GM18517 (cell line): ENCODE measurements around the gene MOB1A.
"Not testable (repeated sequence)": the region's sequence is repeated elsewhere in the genome, so short reads cannot be mapped to it uniquely, and the experiment has no call there.

Experiments used
- ATAC-seq: cut with Tn5 transposase; IDR thresholded peaks from one replicate; pipeline ENCODE4 v1.9.1; 2021; ENCODE audit warnings: mild to moderate bottlenecking, moderate library complexity; ENCODE audit not compliant: unreplicated experiment

The MOB1A gene

DNA sequence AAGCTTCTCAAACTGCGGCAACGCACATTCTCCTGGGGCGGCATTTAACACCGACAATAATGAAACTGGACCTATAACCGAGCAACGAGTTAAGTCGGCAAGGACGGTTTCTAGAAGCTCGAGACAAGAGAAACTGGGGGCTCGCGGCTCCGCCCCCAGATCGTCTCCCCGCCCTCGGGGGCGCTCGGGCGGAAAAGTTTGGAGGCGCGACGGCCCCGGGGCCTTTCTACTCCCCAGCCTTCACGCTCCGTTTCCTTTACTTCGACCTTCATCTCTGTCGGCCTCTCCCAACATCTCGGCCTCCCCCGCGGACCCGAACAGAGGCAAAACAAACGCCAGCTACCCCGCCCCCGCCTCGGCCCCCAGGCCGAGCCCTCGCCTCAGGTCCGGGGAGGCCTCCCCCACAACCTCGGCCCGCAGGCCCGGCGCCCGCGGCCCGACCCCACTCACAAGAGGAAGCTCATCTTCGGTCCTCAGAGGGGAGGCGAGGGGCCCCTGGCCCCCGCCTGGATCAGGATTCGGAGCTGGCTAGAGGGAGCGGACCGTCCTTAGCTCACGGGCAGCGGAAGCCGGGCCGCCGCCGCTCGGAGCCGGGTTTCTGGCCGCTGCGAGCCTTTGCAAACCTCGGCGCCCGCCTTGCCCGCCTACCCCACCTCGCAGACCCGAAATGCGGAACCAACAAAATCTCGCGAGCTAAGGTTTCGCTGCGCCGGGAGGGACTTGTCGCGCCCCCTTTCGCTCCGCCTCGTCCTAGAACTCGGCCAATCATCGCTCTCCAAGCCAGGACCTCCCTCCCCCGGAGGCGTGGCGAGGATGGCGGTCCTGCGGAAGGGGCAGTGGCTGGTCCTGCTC, at the start of gene MOB1A:
MOB1A (minus strand) TSS at position 669 of the 852 bp plus-strand sequence; CDS start at position 464, 205 bp downstream.
- ATAC-seq: peak; percentile 75

GRCh38 chr2:74227646-74228045, 49.0 kb upstream of the MOB1A start:
- no peak for ATAC-seq

- no peak for ATAC-seq
These were observed 48.1 kb upstream of the MOB1A start for GRCh38 chr2:74226648-74227213.

DNA sequence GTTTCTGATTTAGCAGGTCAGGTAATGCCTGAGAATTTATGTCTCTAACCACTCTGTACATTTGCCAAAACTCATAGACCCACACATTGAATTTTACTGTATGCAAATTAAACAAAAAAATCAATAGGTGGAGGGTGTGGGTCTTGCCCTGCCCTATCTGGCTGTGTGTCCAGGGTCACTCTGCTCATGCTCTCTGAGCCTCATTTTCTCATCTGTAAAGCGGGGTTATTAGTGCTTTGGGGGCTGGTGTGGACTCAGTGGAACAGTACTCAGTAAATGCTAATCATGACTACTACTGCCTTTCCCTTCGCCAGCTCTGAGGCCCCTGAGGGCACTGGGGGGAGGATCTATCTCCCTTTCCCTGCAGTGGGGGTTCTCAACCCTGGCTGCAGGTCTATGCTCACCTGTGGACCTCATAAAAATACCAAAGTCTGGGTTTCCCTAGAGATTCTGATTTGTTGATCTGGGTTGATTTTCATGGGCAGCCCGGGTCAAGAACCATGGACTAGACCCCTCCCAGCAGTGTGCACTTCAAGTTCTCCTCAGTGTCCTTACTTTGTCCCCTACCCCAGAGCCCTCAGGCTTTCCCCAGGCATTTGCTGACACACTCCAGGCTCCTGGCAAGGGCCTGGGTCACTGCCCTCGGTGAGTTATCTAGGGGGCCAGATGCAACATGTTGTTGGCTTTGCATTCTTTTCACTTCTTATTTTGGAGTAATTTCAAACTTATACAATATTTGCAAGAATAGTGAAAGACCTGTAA, 47.2 kb upstream of the MOB1A start:
- no peak for ATAC-seq

- no peak for ATAC-seq
These were observed 45.5 kb upstream of the MOB1A start for GRCh38 chr2:74223941-74224770.

- no peak for ATAC-seq
These were observed 43.6 kb upstream of the MOB1A start for GRCh38 chr2:74222300-74222650.

DNA sequence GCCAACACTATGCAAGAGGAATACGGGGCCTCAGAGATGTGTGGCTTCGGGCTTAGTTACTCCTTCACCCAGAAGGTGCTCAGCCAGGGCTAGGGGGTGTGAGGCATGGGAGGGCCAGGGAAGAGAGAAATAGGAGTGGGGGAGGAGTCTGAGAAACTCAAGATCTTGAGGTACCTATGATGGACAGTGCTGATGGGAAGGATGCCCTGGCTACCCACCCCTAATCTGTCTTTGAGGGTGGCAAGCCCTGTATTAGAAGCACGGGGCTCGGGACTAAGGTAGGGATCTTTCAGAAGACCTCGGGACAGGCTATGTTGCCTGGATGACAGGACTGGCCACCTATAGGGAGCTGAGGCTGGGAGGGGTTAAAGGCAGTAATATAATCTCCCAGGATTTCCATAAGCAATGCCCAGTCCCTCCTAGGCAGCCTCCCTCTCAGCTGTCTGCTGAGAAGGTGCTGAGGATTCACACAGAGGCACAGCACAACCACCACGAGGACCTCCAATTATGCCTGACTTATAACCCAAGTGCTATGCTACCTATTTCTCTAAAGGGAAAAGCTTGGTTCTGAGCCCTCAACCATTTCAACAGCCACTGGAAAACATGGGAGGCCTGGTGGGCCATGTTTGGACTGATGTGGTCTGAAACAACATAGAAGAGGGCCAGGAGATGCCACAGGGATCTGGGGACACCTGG, 43.1 kb upstream of the MOB1A start:
- no peak for ATAC-seq

DNA sequence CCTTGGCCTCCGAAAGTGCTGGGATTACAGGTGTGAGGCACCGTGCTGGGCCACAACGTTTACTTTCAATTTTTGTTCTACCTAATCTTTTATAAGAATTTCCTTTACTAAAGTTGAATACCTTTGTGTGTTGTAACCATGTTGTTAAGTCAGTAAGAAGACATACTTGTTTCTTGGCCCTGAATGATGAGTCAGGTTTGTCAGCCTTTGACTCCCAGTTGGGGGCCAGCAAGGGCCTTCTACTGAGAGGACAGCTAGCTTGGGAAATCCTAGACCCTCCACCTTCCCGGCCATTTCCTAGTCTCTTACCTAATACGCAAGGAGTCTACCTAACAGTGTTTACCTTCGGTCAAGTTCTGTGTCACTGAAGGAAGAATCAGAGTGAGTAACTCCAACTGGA, 42.4 kb upstream of the MOB1A start:
- ATAC-seq: no peak

DNA sequence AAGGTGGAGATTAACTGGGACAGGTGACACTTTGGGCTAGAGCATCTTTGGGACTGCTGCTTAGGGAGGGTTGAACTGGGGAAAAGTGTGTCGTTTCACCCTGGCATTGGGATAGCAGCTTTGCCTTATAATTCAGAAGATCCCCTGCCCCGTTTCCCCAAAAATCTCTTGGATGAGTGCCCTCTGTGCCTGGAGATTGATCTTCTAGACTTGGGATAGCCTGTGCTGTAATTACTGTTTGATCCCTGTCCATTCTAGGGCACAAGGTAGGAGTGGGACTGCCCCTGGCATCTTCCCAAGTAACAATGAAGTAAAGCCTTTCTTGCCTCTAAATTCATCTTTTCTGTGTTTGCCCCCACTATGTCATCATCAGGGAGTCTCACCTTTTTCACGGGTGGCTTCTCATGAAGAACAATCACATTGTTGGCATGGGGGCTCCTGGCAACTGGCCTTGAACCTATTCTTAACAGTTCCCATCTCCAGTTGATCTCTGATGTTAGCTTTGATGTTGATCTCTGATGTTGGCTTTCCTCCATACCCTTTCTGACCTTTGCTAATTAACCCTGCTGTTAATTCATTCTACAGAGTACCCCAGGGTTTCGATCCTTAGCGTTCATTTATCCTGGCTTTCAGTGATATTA, 41.3 kb upstream of the MOB1A start:
- no peak for ATAC-seq

- ATAC-seq: no peak
These were observed 38.0 kb upstream of the MOB1A start for GRCh38 chr2:74216642-74217041.

GRCh38 chr2:74215771-74216170, 37.1 kb upstream of the MOB1A start:
- not testable (repeated sequence) for ATAC-seq

GRCh38 chr2:74212702-74213410, 34.2 kb upstream of the MOB1A start:
- ATAC-seq: no peak

- ATAC-seq: peak; percentile 57
These were observed 27.6 kb upstream of the MOB1A start for GRCh38 chr2:74206180-74206688.

GRCh38 chr2:74205596-74205995, 26.9 kb upstream of the MOB1A start:
- peak; percentile 24 for ATAC-seq

- no peak for ATAC-seq
These were observed 26.4 kb upstream of the MOB1A start for GRCh38 chr2:74205113-74205512.

- ATAC-seq: no peak
These were observed 25.8 kb upstream of the MOB1A start for GRCh38 chr2:74204436-74204835.

DNA sequence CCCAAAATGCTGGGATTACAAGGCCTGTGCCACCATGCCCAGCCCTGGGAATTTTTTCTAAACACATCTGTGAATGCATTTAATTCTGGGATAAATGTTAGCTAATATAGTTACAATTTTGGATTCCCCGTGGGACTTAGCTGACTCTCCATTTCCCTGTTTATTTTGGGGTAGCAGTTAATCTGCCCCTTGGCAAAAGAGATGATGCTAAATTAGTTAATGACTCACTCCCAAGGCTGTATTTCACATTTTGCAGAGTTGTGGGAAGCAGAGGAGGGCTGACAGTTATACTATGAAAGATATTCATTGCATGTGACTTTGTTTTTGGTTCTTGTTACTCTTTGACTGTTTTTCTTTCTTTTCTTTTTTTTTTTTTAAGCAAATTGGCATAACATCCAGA, 22.9 kb upstream of the MOB1A start:
- ATAC-seq: no peak

DNA sequence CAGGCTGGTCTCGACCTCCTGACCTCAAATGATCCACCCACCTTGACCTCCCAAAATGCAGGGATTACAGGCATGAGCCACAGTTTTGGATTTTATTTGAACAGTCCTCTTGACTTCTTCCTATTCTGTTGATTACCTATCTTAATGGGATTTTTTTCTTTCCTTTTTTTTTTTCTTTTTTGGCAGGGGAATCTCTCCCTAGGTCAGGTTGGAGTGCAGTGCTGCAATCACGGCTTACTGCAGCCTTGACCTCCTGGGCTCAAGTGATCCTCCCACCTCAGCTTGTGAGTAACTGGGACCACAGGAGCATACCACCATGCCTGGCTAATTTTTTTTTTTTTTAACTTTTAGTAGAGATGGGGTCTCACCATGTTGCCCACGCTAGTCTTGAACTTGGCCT, 22.5 kb upstream of the MOB1A start:
- no peak for ATAC-seq

- no peak for ATAC-seq
These were observed 21.2 kb upstream of the MOB1A start for GRCh38 chr2:74199871-74200305.
